H9 (cell line): ENCODE data around the gene ODF4. TPM values are rescaled to one million over a fixed set of nuclear protein-coding genes. Genes with fewer than 3 reads are reported as not detected.

ENCODE experiments used
- DNase-seq: peaks from one replicate; pipeline ENCODE4 v3.0.0-alpha.2; 2017
- H2AFZ ChIP-seq: one replicate; pipeline ENCODE4 v1.6.1; 2013; ENCODE audit warnings: mild to moderate bottlenecking, low read length, control low read depth, moderate library complexity
- H2AK5ac ChIP-seq: 2 replicates; pipeline ENCODE4 v1.6.1; 2013; ENCODE audit warnings: low read length, control low read depth, mixed read lengths; ENCODE audit not compliant: insufficient read length
- H2BK120ac ChIP-seq: one replicate; pipeline ENCODE4 v1.6.1; 2013; ENCODE audit warnings: low read depth, mild to moderate bottlenecking, low read length, control low read depth, inconsistent platforms; ENCODE audit not compliant: poor library complexity, severe bottlenecking
- H2BK12ac ChIP-seq: 2 replicates; pipeline ENCODE4 v1.6.1; 2013; ENCODE audit warnings: low read length, control low read depth, mixed read lengths, low read depth; ENCODE audit not compliant: insufficient read length
- H2BK15ac ChIP-seq: 2 replicates; pipeline ENCODE4 v1.6.1; 2013; ENCODE audit warnings: low read depth, low read length, control low read depth
- H2BK20ac ChIP-seq: one replicate; pipeline ENCODE4 v1.6.1; 2013; ENCODE audit warnings: low read depth, mild to moderate bottlenecking, low read length, control low read depth, inconsistent platforms; ENCODE audit not compliant: poor library complexity, severe bottlenecking
- H2BK5ac ChIP-seq: 2 replicates; pipeline ENCODE4 v1.6.1; 2013; ENCODE audit warnings: low read length, control low read depth, mixed read lengths; ENCODE audit not compliant: insufficient read length
- H3K14ac ChIP-seq: 2 replicates; pipeline ENCODE4 v1.6.1; 2013; ENCODE audit warnings: low read length, control low read depth; ENCODE audit not compliant: insufficient read depth
- H3K18ac ChIP-seq: 2 replicates; pipeline ENCODE4 v1.6.1; 2013; ENCODE audit warnings: low read depth, mild to moderate bottlenecking, mixed read lengths, low read length, control low read depth; ENCODE audit not compliant: insufficient read length
- H3K23ac ChIP-seq: 2 replicates; pipeline ENCODE4 v1.6.1; 2013; ENCODE audit warnings: low read length, control low read depth, mixed read lengths, low read depth; ENCODE audit not compliant: insufficient read length
- H3K23me2 ChIP-seq: 2 replicates; pipeline ENCODE4 v1.6.1; 2013; ENCODE audit warnings: low read depth, mild to moderate bottlenecking, mixed read lengths, low read length, control low read depth; ENCODE audit not compliant: insufficient read length, poor library complexity, severe bottlenecking
- H3K27ac ChIP-seq: 2 replicates; pipeline ENCODE4 v1.5.1; 2013; ENCODE audit warnings: low read length, control low read depth, mixed read lengths, low read depth; ENCODE audit not compliant: insufficient read length
- H3K27me3 ChIP-seq: 2 replicates; pipeline ENCODE4 v1.6.1; 2013; ENCODE audit warnings: low read length, control low read depth, inconsistent platforms; ENCODE audit not compliant: insufficient read depth
- H3K4ac ChIP-seq: 2 replicates; pipeline ENCODE4 v1.6.1; 2013; ENCODE audit warnings: low read depth, mild to moderate bottlenecking, control low read depth, inconsistent platforms, low read length, moderate library complexity
- H3K4me1 ChIP-seq: 2 replicates; pipeline ENCODE4 v1.6.1; 2013; ENCODE audit warnings: low read length, control low read depth, inconsistent platforms; ENCODE audit not compliant: insufficient read depth
- H3K4me2 ChIP-seq: 2 replicates; pipeline ENCODE4 v1.6.1; 2013; ENCODE audit warnings: low read length, control low read depth, mixed read lengths; ENCODE audit not compliant: insufficient read length, insufficient read depth
- H3K56ac ChIP-seq: 2 replicates; pipeline ENCODE4 v1.6.1; 2013; ENCODE audit warnings: low read depth, mild to moderate bottlenecking, mixed read lengths, low read length, control low read depth; ENCODE audit not compliant: insufficient read length
- H3K79me1 ChIP-seq: 2 replicates; pipeline ENCODE4 v1.6.1; 2013; ENCODE audit warnings: low read depth, mild to moderate bottlenecking, moderate library complexity, low read length, control low read depth, inconsistent platforms; ENCODE audit not compliant: insufficient read depth, poor library complexity, severe bottlenecking
- H3K79me2 ChIP-seq: 2 replicates; pipeline ENCODE4 v1.6.1; 2013; ENCODE audit warnings: low read length, control low read depth, inconsistent platforms; ENCODE audit not compliant: insufficient read depth
- H3K9ac ChIP-seq: 2 replicates; pipeline ENCODE4 v1.6.1; 2013; ENCODE audit warnings: low read length, control low read depth, mixed read lengths; ENCODE audit not compliant: insufficient read length; ENCODE audit errors: extremely low read depth
- H3K9me3 ChIP-seq: one replicate; pipeline ENCODE4 v1.6.1; 2013; ENCODE audit warnings: low read depth, low read length, inconsistent platforms; ENCODE audit not compliant: control insufficient read depth
- H3T11ph ChIP-seq: one replicate; pipeline ENCODE4 v1.6.1; 2013; ENCODE audit warnings: mild to moderate bottlenecking, low read length, control low read depth, inconsistent platforms
- H4K20me1 ChIP-seq: one replicate; pipeline ENCODE4 v1.6.1; 2013; ENCODE audit not compliant: control insufficient read depth, insufficient read length, insufficient read depth
- H4K5ac ChIP-seq: 2 replicates; pipeline ENCODE4 v1.6.1; 2013; ENCODE audit warnings: low read depth, mild to moderate bottlenecking, mixed read lengths, low read length, control low read depth; ENCODE audit not compliant: insufficient read length
- H4K8ac ChIP-seq: replicated peaks from 2 replicates; pipeline ENCODE4 v1.6.1; 2013; ENCODE audit warnings: low read length, control low read depth, mixed read lengths, low read depth; ENCODE audit not compliant: insufficient read length
- H4K91ac ChIP-seq: 2 replicates; pipeline ENCODE4 v1.6.1; 2013; ENCODE audit warnings: low read depth, mild to moderate bottlenecking, moderate library complexity, mixed read lengths, low read length, control low read depth; ENCODE audit not compliant: insufficient read length
- H3K27ac Mint-ChIP-seq, 3 experiments: 2 replicates in 2 of 3; 3 replicates in 1 of 3; pipeline ENCODE4 v1.8.0; 2020 to 2021; ENCODE audit warnings: mixed read lengths in 3 of 3, mild to moderate bottlenecking in 1 of 3, moderate library complexity in 1 of 3
- H3K27me3 Mint-ChIP-seq: 2 replicates; pipeline ENCODE4 v1.8.0; 2021; ENCODE audit warnings: low read depth, mild to moderate bottlenecking, moderate library complexity, mixed read lengths
- H3K36me3 Mint-ChIP-seq, 3 experiments: 2 replicates in 2 of 3; 3 replicates in 1 of 3; pipeline ENCODE4 v1.8.0; 2020 to 2021; ENCODE audit warnings: low read depth in 3 of 3, mixed read lengths in 3 of 3; ENCODE audit not compliant: insufficient read depth in 1 of 3
- H3K4me1 Mint-ChIP-seq, 2 experiments: 2 replicates each; pipeline ENCODE4 v1.8.0; 2020; ENCODE audit warnings: mixed read lengths in 2 of 2
- H3K4me3 Mint-ChIP-seq, 2 experiments: 2 replicates in 1 of 2; 3 replicates in 1 of 2; pipeline ENCODE4 v1.8.0; 2020 to 2021; ENCODE audit warnings: mild to moderate bottlenecking in 2 of 2, mixed read lengths in 2 of 2, moderate library complexity in 1 of 2
- H3K9me3 Mint-ChIP-seq, 2 experiments: 2 replicates in 1 of 2; 3 replicates in 1 of 2; pipeline ENCODE4 v1.8.0; 2020; ENCODE audit warnings: mild to moderate bottlenecking in 2 of 2, mixed read lengths in 2 of 2, moderate library complexity in 1 of 2
- WGBS: extraction: QIAGEN DNeasy Blood & Tissue Kit; methylation state at CpG from one replicate; pipeline ENCODE4 v1.1.7; 2013; ENCODE audit warnings: missing lambda C conversion rate, low lambda C conversion rate, mixed read lengths; ENCODE audit not compliant: insufficient read length; ENCODE audit errors: extremely low coverage; 5-methylcytosine and 5-hydroxymethylcytosine counted together
- total RNA-seq: library from RNA; stranded (reverse); gene quantifications from 2 replicates; pipeline ENCODE4 v1.2.1, GENCODE V29; 2021
- TF ChIP-seq, protein P1 (sequence below): fragments of 200-600 bp; sonication (generic); conservative IDR thresholded peaks from 3 replicates; pipeline ENCODE4 v1.8.0; 2021; ENCODE audit warnings: antibody characterized with exemption, mild to moderate bottlenecking

Gene ODF4
- total RNA-seq, 1 experiment from 2014 or later, result not detected

DNA sequence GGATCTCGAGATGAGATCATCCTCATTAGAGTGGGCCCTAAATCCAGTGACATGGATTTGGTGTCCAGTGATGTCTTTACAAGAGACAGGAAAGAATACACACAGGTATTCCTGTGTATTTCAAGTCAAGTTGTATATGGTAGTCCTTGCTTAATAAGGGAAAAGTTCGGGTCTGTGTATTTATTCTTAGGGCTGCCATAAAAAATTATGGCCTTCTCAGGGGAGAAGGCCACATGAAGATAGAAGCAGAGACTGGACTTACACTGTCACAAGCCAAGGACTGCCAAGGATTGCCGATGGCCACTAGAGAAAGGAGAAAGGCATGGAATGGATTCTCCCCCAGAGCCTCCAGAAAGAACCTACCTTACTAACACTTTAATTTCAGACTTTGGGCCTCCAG lies 28.6 kb downstream of the ODF4 start:
- WGBS, result no CpG with 5 or more reads among the region's 3 CpGs
- H3K4me1 Mint-ChIP-seq, result peaks cover 5 to 8% of the 10 kb centered on the region in 2 experiments; a peak in 2 of 4 replicates
- H2BK12ac ChIP-seq, result no peak overlapping the region

More for the DNA sequence above, 28.6 kb downstream of the ODF4 start:
- no peak overlapping the region for H2BK20ac ChIP-seq
- H3K56ac ChIP-seq, result no peak overlapping the region
- H3T11ph ChIP-seq, result no peak overlapping the region
- no peak for DNase-seq
- Mint-ChIP-seq H3K36me3 (peaks cover 4 to 50% (median 38%) of the 10 kb centered on the region in 3 experiments; a peak in 6 of 7 replicates), H3K27ac (no peak overlapping the region), H3K27me3 (no peaks in the 10 kb centered on the region), H3K9me3 (peaks cover 0 to under 1% of the 10 kb centered on the region in 2 experiments; a peak in 1 of 5 replicates), H3K4me3 (no peak overlapping the region)
- no peak overlapping the region for H2AFZ ChIP-seq
- H2BK120ac ChIP-seq, result no peak overlapping the region
- H3K79me2 ChIP-seq, result no peaks in the 10 kb centered on the region
- no peaks in the 10 kb centered on the region for H3K27me3 ChIP-seq
- H2BK15ac ChIP-seq, result no peak overlapping the region
- H3K4me2 ChIP-seq, result no peak overlapping the region
- no peaks in the 10 kb centered on the region for H3K4me1 ChIP-seq
- TF ChIP-seq, protein P1, sequence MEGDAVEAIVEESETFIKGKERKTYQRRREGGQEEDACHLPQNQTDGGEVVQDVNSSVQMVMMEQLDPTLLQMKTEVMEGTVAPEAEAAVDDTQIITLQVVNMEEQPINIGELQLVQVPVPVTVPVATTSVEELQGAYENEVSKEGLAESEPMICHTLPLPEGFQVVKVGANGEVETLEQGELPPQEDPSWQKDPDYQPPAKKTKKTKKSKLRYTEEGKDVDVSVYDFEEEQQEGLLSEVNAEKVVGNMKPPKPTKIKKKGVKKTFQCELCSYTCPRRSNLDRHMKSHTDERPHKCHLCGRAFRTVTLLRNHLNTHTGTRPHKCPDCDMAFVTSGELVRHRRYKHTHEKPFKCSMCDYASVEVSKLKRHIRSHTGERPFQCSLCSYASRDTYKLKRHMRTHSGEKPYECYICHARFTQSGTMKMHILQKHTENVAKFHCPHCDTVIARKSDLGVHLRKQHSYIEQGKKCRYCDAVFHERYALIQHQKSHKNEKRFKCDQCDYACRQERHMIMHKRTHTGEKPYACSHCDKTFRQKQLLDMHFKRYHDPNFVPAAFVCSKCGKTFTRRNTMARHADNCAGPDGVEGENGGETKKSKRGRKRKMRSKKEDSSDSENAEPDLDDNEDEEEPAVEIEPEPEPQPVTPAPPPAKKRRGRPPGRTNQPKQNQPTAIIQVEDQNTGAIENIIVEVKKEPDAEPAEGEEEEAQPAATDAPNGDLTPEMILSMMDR, result no peak
- no peak overlapping the region for H3K27ac ChIP-seq
- H3K14ac ChIP-seq, result no peak overlapping the region
- no peak overlapping the region for H4K8ac ChIP-seq
- H3K18ac ChIP-seq, result no peak overlapping the region
- no peak overlapping the region for H4K91ac ChIP-seq
- no peaks in the 10 kb centered on the region for H3K9me3 ChIP-seq
- H3K9ac ChIP-seq, result no peak overlapping the region
- H4K20me1 ChIP-seq, result no peaks in the 10 kb centered on the region
- no peak overlapping the region for H3K23ac ChIP-seq
- H4K5ac ChIP-seq, result no peak overlapping the region
- H3K23me2 ChIP-seq, result no peaks in the 10 kb centered on the region
- H3K4ac ChIP-seq, result no peak overlapping the region
- H3K79me1 ChIP-seq, result no peaks in the 10 kb centered on the region
- H2BK5ac ChIP-seq, result no peak overlapping the region
- no peak overlapping the region for H2AK5ac ChIP-seq
